ENCODE results near the gene GANAB. TPM values are rescaled to one million over a fixed set of nuclear protein-coding genes. Genes with fewer than 3 reads are reported as not detected.
A peak's percentile ranks its signal among the peaks of the same experiment; 100 is the strongest.

Gene GANAB
- total and polyA plus RNA-seq, 2 experiments from 2014 or later: 224 to 312 TPM

GRCh38 chr11:62688491-62688890 is 42.1 kb upstream of the GANAB start:
- Histone ChIP-seq H4K20me1 (ENCODE audit: insufficient read depth) (no peaks in the 10 kb centered on the region), H3K79me2 (ENCODE audit: insufficient read depth) (no peaks in the 10 kb centered on the region), H3K27me3 (replicated peaks; ENCODE audit: insufficient read depth) (no peaks in the 10 kb centered on the region), H2AFZ (peak overlapping the region; percentile 60), H3K36me3 (ENCODE audit: low read depth) (peaks cover 7% of the 10 kb centered on the region; the same call in 1 of the 2 replicates), H3F3A (ENCODE audit: insufficient read depth) (peaks cover 23% of the 10 kb centered on the region; the same call in 1 of the 2 replicates), H3K4me3 (peak overlapping the region; percentile 20), H3K4me1 (ENCODE audit: insufficient read depth) (peaks cover 23% of the 10 kb centered on the region), H3K27ac (peak overlapping the region; percentile 68; the same call in 1 of the 2 replicates), H3K9ac (peak overlapping the region; percentile 65), H3K4me2 (ENCODE audit: unreplicated experiment) (peak overlapping the region; percentile 65), H3K9me2 (ENCODE audit: insufficient read depth) (no peaks in the 10 kb centered on the region), H3K9me3 (ENCODE audit: low read depth) (no peaks in the 10 kb centered on the region)
- in situ Hi-C loops (cut with MboI): loop anchor here (25.0 kb wide), 1 partner anchor 301 kb away; no protein-coding TSS in a partner anchor
- 6 to 14% methylated on average over 1 of the region's 1 CpG for WGBS, 2 experiments (ENCODE audit: low coverage in 1 of 2, low lambda C conversion rate in 2 of 2, missing lambda C conversion rate in 2 of 2)
- TF ChIP-seq EZH2phosphoT487 (IDR thresholded peaks at IDR 0.05; ENCODE audit: insufficient read depth, low read depth) (no peak), EZH2 (IDR thresholded peaks at IDR 0.05; ENCODE audit: insufficient read depth, poor library complexity, severe bottlenecking) (no peak)
- peak; percentile 47 for DNase-seq

DNA sequence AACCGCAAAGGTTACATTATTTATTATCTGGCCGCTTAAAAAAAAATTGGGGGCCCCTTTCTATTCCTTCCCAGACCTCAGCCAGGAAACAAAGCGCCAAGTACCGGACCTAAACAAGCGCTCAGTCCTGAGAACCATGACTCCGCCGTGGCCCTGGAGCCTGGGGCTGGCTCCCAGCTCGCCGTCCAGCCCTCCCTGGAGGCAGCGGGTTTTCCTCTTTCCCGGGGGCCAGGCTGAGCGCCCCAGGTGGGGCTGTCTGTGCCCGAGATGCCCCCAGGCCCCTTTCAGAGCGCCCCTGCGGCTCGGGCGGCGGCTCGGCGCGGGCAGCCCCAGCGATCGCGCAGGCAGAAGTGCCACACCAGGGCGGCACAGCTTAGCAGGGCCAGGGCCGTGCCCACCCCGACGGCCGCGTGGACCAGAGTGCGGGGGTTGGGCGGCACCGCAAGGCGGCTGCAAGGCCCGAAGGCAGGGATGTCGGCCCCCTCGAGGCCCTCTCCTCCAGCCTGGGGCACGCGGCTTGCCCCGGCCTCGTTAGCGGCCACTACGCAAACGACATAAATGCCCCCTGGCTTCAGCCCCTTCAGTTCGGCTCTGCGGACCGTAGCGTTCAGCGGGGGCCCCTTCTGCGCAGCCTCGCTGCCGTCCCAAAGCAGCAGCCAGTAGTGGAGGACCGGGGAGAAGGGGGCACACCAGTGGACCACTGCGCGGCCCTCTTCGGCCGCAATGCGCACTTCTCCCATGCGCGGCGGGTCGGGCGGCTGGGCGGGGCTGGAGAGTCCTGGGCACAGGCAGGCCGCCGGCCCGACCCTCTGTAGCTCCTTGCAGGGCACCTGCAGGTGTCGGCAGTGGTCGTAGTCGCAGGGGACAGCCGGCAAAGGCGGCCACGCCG is 41.3 kb upstream of the GANAB start:
- Histone ChIP-seq H3K9me2 (ENCODE audit: insufficient read depth) (no peaks in the 10 kb centered on the region), H3K9me3 (ENCODE audit: low read depth) (no peaks in the 10 kb centered on the region), H3K4me3 (peak overlapping the region; percentile 20), H3K27ac (no peak overlapping the region), H3K4me1 (ENCODE audit: insufficient read depth) (peaks cover 23% of the 10 kb centered on the region), H4K20me1 (ENCODE audit: insufficient read depth) (no peaks in the 10 kb centered on the region), H3K9ac (peak overlapping the region; percentile 65), H3K27me3 (replicated peaks; ENCODE audit: insufficient read depth) (no peaks in the 10 kb centered on the region), H3K36me3 (ENCODE audit: low read depth) (no peaks in the 10 kb centered on the region), H3F3A (ENCODE audit: insufficient read depth) (peaks cover 23% of the 10 kb centered on the region; the same call in 1 of the 2 replicates), H2AFZ (peak overlapping the region; percentile 60), H3K79me2 (ENCODE audit: insufficient read depth) (no peaks in the 10 kb centered on the region), H3K4me2 (ENCODE audit: unreplicated experiment) (peak overlapping the region; percentile 65)
- 41 to 45% methylated on average over 65 to 72 of the region's 74 CpGs for WGBS, 2 experiments (ENCODE audit: low coverage in 1 of 2, low lambda C conversion rate in 2 of 2, missing lambda C conversion rate in 2 of 2)
- no peak for DNase-seq
- in situ Hi-C loops (cut with MboI): loop anchor here (25.0 kb wide), 1 partner anchor 300 kb away; no protein-coding TSS in a partner anchor
- TF ChIP-seq EZH2 (IDR thresholded peaks at IDR 0.05; ENCODE audit: insufficient read depth, poor library complexity, severe bottlenecking) (no peak), EZH2phosphoT487 (IDR thresholded peaks at IDR 0.05; ENCODE audit: insufficient read depth, low read depth) (no peak)

DNA sequence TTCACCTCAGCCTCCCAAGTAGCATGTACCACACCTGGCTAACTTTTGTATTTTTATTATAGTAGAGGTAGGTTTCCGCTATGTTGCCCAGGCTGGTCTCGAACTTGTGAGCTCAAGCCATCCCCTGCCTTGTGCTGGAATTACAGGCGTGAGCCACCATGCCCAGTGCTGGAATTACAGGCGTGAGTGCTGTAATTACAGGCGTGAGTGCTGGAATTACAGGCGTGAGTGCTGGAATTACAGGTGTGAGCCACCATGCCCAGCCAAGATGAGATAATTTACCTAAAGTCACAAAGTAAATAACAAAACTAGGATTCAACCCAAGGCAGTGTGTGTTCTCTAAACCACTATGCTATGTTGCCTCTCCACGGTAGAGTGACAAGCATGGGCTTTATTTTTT is 36.1 kb upstream of the GANAB start:
- no peaks in the 10 kb centered on the region for H4K20me1 ChIP-seq (ENCODE audit: insufficient read depth)
- no peak overlapping the region for H3K27ac ChIP-seq
- in situ Hi-C loops (cut with MboI): loop anchor here (25.0 kb wide), 1 partner anchor 295 kb away; no protein-coding TSS in a partner anchor
- H3K9me3 ChIP-seq (ENCODE audit: low read depth): no peaks in the 10 kb centered on the region
- H3K4me3 ChIP-seq: no peak overlapping the region
- H3F3A ChIP-seq (ENCODE audit: insufficient read depth): peaks cover 15% of the 10 kb centered on the region
- peaks cover 10% of the 10 kb centered on the region for H3K4me1 ChIP-seq (ENCODE audit: insufficient read depth)
- H2AFZ ChIP-seq: no peak overlapping the region
- H3K36me3 ChIP-seq (ENCODE audit: low read depth): no peaks in the 10 kb centered on the region
- H3K9ac ChIP-seq: no peak overlapping the region
- H3K27me3 ChIP-seq (replicated peaks; ENCODE audit: insufficient read depth): no peaks in the 10 kb centered on the region
- TF ChIP-seq EZH2 (IDR thresholded peaks at IDR 0.05; ENCODE audit: insufficient read depth, poor library complexity, severe bottlenecking) (no peak), EZH2phosphoT487 (IDR thresholded peaks at IDR 0.05; ENCODE audit: insufficient read depth, low read depth) (no peak)
- WGBS, 2 experiments (ENCODE audit: low coverage in 1 of 2, low lambda C conversion rate in 2 of 2, missing lambda C conversion rate in 2 of 2): 84 to 89% methylated on average over 7 of the region's 7 CpGs
- no peaks in the 10 kb centered on the region for H3K9me2 ChIP-seq (ENCODE audit: insufficient read depth)
- no peak overlapping the region for H3K4me2 ChIP-seq (ENCODE audit: unreplicated experiment)
- no peak for DNase-seq
- H3K79me2 ChIP-seq (ENCODE audit: insufficient read depth): peaks cover 13% of the 10 kb centered on the region

DNA sequence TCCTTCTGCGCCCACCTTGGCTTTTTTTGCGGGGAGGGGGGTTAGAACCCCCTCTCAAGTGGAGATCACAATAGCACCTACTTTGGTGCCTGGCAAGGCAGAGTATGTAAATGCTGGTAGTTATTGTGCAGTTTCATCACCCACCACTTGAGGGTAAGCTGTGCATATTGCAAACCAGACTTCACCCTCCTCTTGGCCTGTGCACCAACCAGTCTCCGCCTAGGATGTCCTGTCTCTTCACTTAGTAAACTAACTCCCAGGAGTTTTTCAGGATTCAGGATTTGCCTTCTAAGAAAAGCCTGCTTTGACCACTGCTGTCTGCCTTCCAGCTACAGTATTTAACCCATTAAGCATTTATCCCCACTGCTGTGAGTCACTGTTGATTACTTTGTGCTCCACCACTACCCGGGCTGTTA is 34.4 kb upstream of the GANAB start:
- in situ Hi-C loops (cut with MboI): loop anchor here (25.0 kb wide), 1 partner anchor 294 kb away; no protein-coding TSS in a partner anchor
- DNase-seq: peak; percentile 90
- no peaks in the 10 kb centered on the region for H3K9me3 ChIP-seq (ENCODE audit: low read depth)
- no peak overlapping the region for H3K4me2 ChIP-seq (ENCODE audit: unreplicated experiment)
- no peaks in the 10 kb centered on the region for H3K27me3 ChIP-seq (replicated peaks; ENCODE audit: insufficient read depth)
- peaks cover 10% of the 10 kb centered on the region for H3K4me1 ChIP-seq (ENCODE audit: insufficient read depth)
- no peaks in the 10 kb centered on the region for H3K9me2 ChIP-seq (ENCODE audit: insufficient read depth)
- peak overlapping the region; percentile 10 for H3K27ac ChIP-seq
- WGBS, 2 experiments (ENCODE audit: low coverage in 1 of 2, low lambda C conversion rate in 2 of 2, missing lambda C conversion rate in 2 of 2): 3 to 5% methylated on average over 4 of the region's 4 CpGs
- no peak overlapping the region for H3K4me3 ChIP-seq
- no peak overlapping the region for H3K9ac ChIP-seq
- no peak for TF ChIP-seq EZH2phosphoT487 (IDR thresholded peaks at IDR 0.05; ENCODE audit: insufficient read depth, low read depth)
- TF ChIP-seq EZH2 (IDR thresholded peaks at IDR 0.05; ENCODE audit: insufficient read depth, poor library complexity, severe bottlenecking): no peak
- H3K36me3 ChIP-seq (ENCODE audit: low read depth): peaks cover 7% of the 10 kb centered on the region; the same call in 1 of the 2 replicates
- peaks cover 30% of the 10 kb centered on the region for H3K79me2 ChIP-seq (ENCODE audit: insufficient read depth)
- no peaks in the 10 kb centered on the region for H4K20me1 ChIP-seq (ENCODE audit: insufficient read depth)
- peaks cover 23% of the 10 kb centered on the region for H3F3A ChIP-seq (ENCODE audit: insufficient read depth)
- peak overlapping the region; percentile 31 for H2AFZ ChIP-seq
